Loucy (cell line): ENCODE results near the gene ELP6.

Experiments used
- H2AFZ ChIP-seq: fragments of 200-600 bp; sonication (generic); 2 replicates; pipeline ENCODE4 v1.6.0; 2016; ENCODE audit warnings: antibody characterized with exemption, mild to moderate bottlenecking, low read length, moderate library complexity
- H3F3A ChIP-seq: fragments of 200-600 bp; 2 replicates; pipeline ENCODE4 v1.6.0; 2016; ENCODE audit warnings: antibody characterized with exemption, low read depth, mild to moderate bottlenecking
- H3K27me3 ChIP-seq: fragments of 200-600 bp; sonication (generic); 2 replicates; pipeline ENCODE4 v1.6.1; 2014; ENCODE audit warnings: low read length, mild to moderate bottlenecking; ENCODE audit not compliant: insufficient read depth, poor library complexity, severe bottlenecking
- H3K36me3 ChIP-seq: fragments of 200-600 bp; sonication (generic); 2 replicates; pipeline ENCODE4 v1.6.1; 2016; ENCODE audit warnings: low read length; ENCODE audit not compliant: insufficient read depth
- H3K4me1 ChIP-seq: fragments of 200-600 bp; sonication (generic); 2 replicates; pipeline ENCODE4 v1.5.1; 2014; ENCODE audit warnings: low read length, mild to moderate bottlenecking; ENCODE audit not compliant: insufficient read depth, poor library complexity, severe bottlenecking
- H3K4me2 ChIP-seq: fragments of 200-600 bp; sonication (generic); 2 replicates; pipeline ENCODE4 v1.6.0; 2014; ENCODE audit warnings: antibody characterized with exemption, low read length, low read depth, mild to moderate bottlenecking; ENCODE audit not compliant: poor library complexity, severe bottlenecking
- H3K4me3 ChIP-seq: fragments of 200-600 bp; sonication (generic); 2 replicates; pipeline ENCODE4 v1.5.1; 2014; ENCODE audit warnings: low read length, mild to moderate bottlenecking, mixed read lengths; ENCODE audit not compliant: poor library complexity, severe bottlenecking
- H3K79me2 ChIP-seq: fragments of 200-600 bp; sonication (generic); 2 replicates; pipeline ENCODE4 v1.6.1; 2014; ENCODE audit warnings: low read length; ENCODE audit not compliant: insufficient read depth
- H3K9ac ChIP-seq: fragments of 200-600 bp; sonication (generic); 2 replicates; pipeline ENCODE4 v1.6.0; 2014; ENCODE audit warnings: mild to moderate bottlenecking, low read depth, low read length, moderate library complexity; ENCODE audit not compliant: poor library complexity, severe bottlenecking
- H3K9me2 ChIP-seq: fragments of 200-600 bp; sonication (generic); replicated peaks from 2 replicates; pipeline ENCODE4 v1.6.1; 2016; ENCODE audit warnings: low read depth, low read length, mixed read lengths
- H3K9me3 ChIP-seq: fragments of 200-600 bp; sonication (generic); 2 replicates; pipeline ENCODE4 v1.6.1; 2014; ENCODE audit warnings: mild to moderate bottlenecking, antibody characterized with exemption, low read length, low read depth; ENCODE audit not compliant: insufficient read depth
- H4K20me1 ChIP-seq: fragments of 200-600 bp; sonication (generic); 2 replicates; pipeline ENCODE4 v1.6.0; 2014; ENCODE audit warnings: antibody characterized with exemption, low read length, mild to moderate bottlenecking; ENCODE audit not compliant: insufficient read depth, poor library complexity, severe bottlenecking
- CTCF ChIP-seq: fragments of 200-600 bp; sonication (generic); conservative IDR thresholded peaks from 2 replicates; pipeline ENCODE4 v1.5.1; 2014; ENCODE audit warnings: mild to moderate bottlenecking, antibody characterized with exemption, low read length
- EZH2phosphoT487 ChIP-seq: fragments of 200-600 bp; IDR thresholded peaks from 2 replicates; pipeline ENCODE4 v1.6.1; 2018; ENCODE audit warnings: antibody characterized with exemption, mild to moderate bottlenecking, moderate library complexity, borderline replicate concordance

The ELP6 gene

GRCh38 chr3:47533996-47534454 is 20.5 kb upstream of the ELP6 start:
- H3K9ac ChIP-seq = no peak overlapping the region
- no peaks in the 10 kb centered on the region for H3K27me3 ChIP-seq
- no peaks in the 10 kb centered on the region for H3K9me3 ChIP-seq
- H2AFZ ChIP-seq = no peak overlapping the region
- no peak overlapping the region for H3K4me2 ChIP-seq
- H3K36me3 ChIP-seq = no peaks in the 10 kb centered on the region
- no peaks in the 10 kb centered on the region for H3F3A ChIP-seq
- no peaks in the 10 kb centered on the region for H3K79me2 ChIP-seq
- no peaks in the 10 kb centered on the region for H3K9me2 ChIP-seq
- no peak for TF ChIP-seq CTCF
- no peak for TF ChIP-seq EZH2phosphoT487
- no peaks in the 10 kb centered on the region for H4K20me1 ChIP-seq
- H3K4me1 ChIP-seq = no peaks in the 10 kb centered on the region
- no peak overlapping the region for H3K4me3 ChIP-seq

GRCh38 chr3:47533481-47533880 is 20.0 kb upstream of the ELP6 start:
- no peaks in the 10 kb centered on the region for H3F3A ChIP-seq
- H2AFZ ChIP-seq = no peak overlapping the region
- H3K36me3 ChIP-seq = no peaks in the 10 kb centered on the region
- no peak overlapping the region for H3K4me2 ChIP-seq
- H3K9me3 ChIP-seq = no peaks in the 10 kb centered on the region
- no peak overlapping the region for H3K4me3 ChIP-seq
- H4K20me1 ChIP-seq = no peaks in the 10 kb centered on the region
- no peak overlapping the region for H3K9ac ChIP-seq
- H3K4me1 ChIP-seq = no peaks in the 10 kb centered on the region
- H3K79me2 ChIP-seq = no peaks in the 10 kb centered on the region
- H3K27me3 ChIP-seq = no peaks in the 10 kb centered on the region
- no peaks in the 10 kb centered on the region for H3K9me2 ChIP-seq
- TF ChIP-seq CTCF = no peak
- no peak for TF ChIP-seq EZH2phosphoT487

GRCh38 chr3:47527952-47528725 is 14.6 kb upstream of the ELP6 start:
- Histone ChIP-seq H3K4me3 (no peak overlapping the region), H2AFZ (no peak overlapping the region), H3K4me2 (no peak overlapping the region), H3K79me2 (no peaks in the 10 kb centered on the region), H3K27me3 (no peaks in the 10 kb centered on the region), H4K20me1 (no peaks in the 10 kb centered on the region), H3K9ac (no peak overlapping the region), H3K4me1 (no peaks in the 10 kb centered on the region), H3K36me3 (no peaks in the 10 kb centered on the region), H3K9me2 (no peaks in the 10 kb centered on the region), H3F3A (no peaks in the 10 kb centered on the region), H3K9me3 (no peaks in the 10 kb centered on the region)
- TF ChIP-seq CTCF (no peak), EZH2phosphoT487 (no peak)
